Measurements from ENCODE around the gene TNFRSF25. TPM values are rescaled to one million over a fixed set of nuclear protein-coding genes. Genes with fewer than 3 reads are reported as not detected.

Gene TNFRSF25
- polyA plus RNA-seq, 1 donor from 2014 or later, result 52.2 TPM

- Histone ChIP-seq H3K36me3 (ENCODE audit: insufficient read depth, low read length) (no peaks in the 10 kb centered on the region), H3K27me3 (ENCODE audit: insufficient read depth, low read depth, low read length) (peaks cover 6% of the 10 kb centered on the region), H3K9me2 (ENCODE audit: insufficient read depth, low read length) (no peaks in the 10 kb centered on the region), H3F3A (ENCODE audit: insufficient read depth, low read length, poor library complexity, severe bottlenecking) (no peaks in the 10 kb centered on the region), H3K9me3 (ENCODE audit: low read length) (no peaks in the 10 kb centered on the region), H2AFZ (ENCODE audit: low read depth, low read length) (no peak overlapping the region), H3K4me3 (ENCODE audit: low read length) (peak overlapping the region; percentile 73), H3K4me2 (ENCODE audit: low read length) (peak overlapping the region; percentile 88), H3K27ac (ENCODE audit: low read length) (no peak overlapping the region), H4K20me1 (ENCODE audit: insufficient read depth) (no peaks in the 10 kb centered on the region), H3K9ac (ENCODE audit: low read length) (peak overlapping the region; percentile 53), H3K79me2 (replicated peaks; ENCODE audit: insufficient read depth, low read length) (no peaks in the 10 kb centered on the region)
- TF ChIP-seq EZH2 (IDR thresholded peaks at IDR 0.05; ENCODE audit: borderline replicate concordance, insufficient read depth, low read length, poor library complexity, severe bottlenecking), result no peak
- TF ChIP-seq CTCF (IDR thresholded peaks at IDR 0.05; ENCODE audit: poor library complexity, severe bottlenecking), result peak; percentile 46
Measured at GRCh38 chr1:6490181-6491080, 24.5 kb upstream of the TNFRSF25 start.

DNA sequence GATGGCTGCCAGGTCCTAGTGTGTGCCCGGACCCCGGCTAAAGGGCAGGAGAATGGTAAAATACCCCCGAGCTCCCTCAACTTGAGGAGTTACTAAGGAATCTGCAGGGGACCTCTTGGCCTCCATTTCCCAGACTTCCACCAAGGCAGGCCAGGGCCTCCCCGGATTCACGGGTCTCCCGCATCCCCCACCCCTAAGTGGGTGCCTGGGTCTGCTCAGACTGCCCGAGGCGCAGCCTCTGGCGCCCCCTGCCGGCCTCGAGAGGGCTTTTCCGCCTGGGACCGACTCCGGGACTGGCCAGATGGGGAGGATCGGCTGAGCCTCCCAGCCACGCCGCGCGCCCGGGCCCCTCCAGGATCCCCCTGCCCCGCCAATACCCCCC lies 23.8 kb upstream of the TNFRSF25 start:
- no peaks in the 10 kb centered on the region for H3K79me2 ChIP-seq (replicated peaks; ENCODE audit: insufficient read depth, low read length)

More for the DNA sequence above, 23.8 kb upstream of the TNFRSF25 start:
- Histone ChIP-seq H3K27ac (ENCODE audit: low read length) (no peak overlapping the region), H4K20me1 (ENCODE audit: insufficient read depth) (no peaks in the 10 kb centered on the region), H3K4me3 (ENCODE audit: low read length) (peak overlapping the region; percentile 73), H3K9me2 (ENCODE audit: insufficient read depth, low read length) (no peaks in the 10 kb centered on the region), H3K36me3 (ENCODE audit: insufficient read depth, low read length) (no peaks in the 10 kb centered on the region), H2AFZ (ENCODE audit: low read depth, low read length) (no peak overlapping the region), H3K9me3 (ENCODE audit: low read length) (no peaks in the 10 kb centered on the region), H3K4me2 (ENCODE audit: low read length) (peak overlapping the region; percentile 88), H3K27me3 (ENCODE audit: insufficient read depth, low read depth, low read length) (peaks cover 11% of the 10 kb centered on the region), H3K9ac (ENCODE audit: low read length) (peak overlapping the region; percentile 53), H3F3A (ENCODE audit: insufficient read depth, low read length, poor library complexity, severe bottlenecking) (no peaks in the 10 kb centered on the region)
- TF ChIP-seq EP300 (conservative IDR thresholded peaks at IDR 0.05; ENCODE audit: poor library complexity, severe bottlenecking) (no peak), CTCF (IDR thresholded peaks at IDR 0.05; ENCODE audit: poor library complexity, severe bottlenecking) (peak; percentile 85), SMC3 (conservative IDR thresholded peaks at IDR 0.05; ENCODE audit: poor library complexity) (peak; percentile 67), MXI1 (conservative IDR thresholded peaks at IDR 0.05; ENCODE audit: poor library complexity, severe bottlenecking) (no peak), RAD21 (conservative IDR thresholded peaks at IDR 0.05) (peak; percentile 78), POLR2AphosphoS5 (IDR thresholded peaks at IDR 0.05) (no peak), EZH2 (IDR thresholded peaks at IDR 0.05; ENCODE audit: borderline replicate concordance, insufficient read depth, low read length, poor library complexity, severe bottlenecking) (no peak), TAF1 (IDR thresholded peaks at IDR 0.05; ENCODE audit: low read depth) (no peak)
- TF ChIP-seq, protein P1, sequence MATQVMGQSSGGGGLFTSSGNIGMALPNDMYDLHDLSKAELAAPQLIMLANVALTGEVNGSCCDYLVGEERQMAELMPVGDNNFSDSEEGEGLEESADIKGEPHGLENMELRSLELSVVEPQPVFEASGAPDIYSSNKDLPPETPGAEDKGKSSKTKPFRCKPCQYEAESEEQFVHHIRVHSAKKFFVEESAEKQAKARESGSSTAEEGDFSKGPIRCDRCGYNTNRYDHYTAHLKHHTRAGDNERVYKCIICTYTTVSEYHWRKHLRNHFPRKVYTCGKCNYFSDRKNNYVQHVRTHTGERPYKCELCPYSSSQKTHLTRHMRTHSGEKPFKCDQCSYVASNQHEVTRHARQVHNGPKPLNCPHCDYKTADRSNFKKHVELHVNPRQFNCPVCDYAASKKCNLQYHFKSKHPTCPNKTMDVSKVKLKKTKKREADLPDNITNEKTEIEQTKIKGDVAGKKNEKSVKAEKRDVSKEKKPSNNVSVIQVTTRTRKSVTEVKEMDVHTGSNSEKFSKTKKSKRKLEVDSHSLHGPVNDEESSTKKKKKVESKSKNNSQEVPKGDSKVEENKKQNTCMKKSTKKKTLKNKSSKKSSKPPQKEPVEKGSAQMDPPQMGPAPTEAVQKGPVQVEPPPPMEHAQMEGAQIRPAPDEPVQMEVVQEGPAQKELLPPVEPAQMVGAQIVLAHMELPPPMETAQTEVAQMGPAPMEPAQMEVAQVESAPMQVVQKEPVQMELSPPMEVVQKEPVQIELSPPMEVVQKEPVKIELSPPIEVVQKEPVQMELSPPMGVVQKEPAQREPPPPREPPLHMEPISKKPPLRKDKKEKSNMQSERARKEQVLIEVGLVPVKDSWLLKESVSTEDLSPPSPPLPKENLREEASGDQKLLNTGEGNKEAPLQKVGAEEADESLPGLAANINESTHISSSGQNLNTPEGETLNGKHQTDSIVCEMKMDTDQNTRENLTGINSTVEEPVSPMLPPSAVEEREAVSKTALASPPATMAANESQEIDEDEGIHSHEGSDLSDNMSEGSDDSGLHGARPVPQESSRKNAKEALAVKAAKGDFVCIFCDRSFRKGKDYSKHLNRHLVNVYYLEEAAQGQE (IDR thresholded peaks at IDR 0.05; ENCODE audit: borderline replicate concordance), result no peak
